ENCODE measurements around the gene ANKRD11.

Gene ANKRD11

DNA sequence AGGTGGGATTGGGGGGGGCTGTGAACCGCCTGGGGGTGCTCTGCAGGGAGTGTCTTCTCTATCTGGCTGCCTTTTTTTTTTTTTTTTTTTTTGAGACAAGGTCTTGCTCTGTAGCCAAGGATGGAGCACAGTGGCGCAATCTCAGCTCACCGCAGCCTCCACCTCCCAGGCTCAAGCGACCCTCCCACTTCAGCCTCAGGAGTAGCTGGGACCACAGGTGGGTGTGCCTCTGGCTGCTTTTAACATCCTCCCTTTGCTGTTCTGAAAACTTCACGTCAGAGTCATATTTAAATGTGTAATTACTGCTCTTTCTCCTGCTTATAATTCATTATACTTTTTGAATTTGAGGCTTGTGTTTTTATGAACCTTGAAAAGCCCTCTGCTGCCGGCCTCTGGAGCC, 194.4 kb downstream of the ANKRD11 start:
- Histone ChIP-seq H3K4me3 (ENCODE audit: insufficient read depth in 1 of 2, low read depth in 1 of 2, low read length in 2 of 2) (no peak overlapping the region), H3K9ac (ENCODE audit: low read length) (peak overlapping the region; percentile 67), H3K4me1 (ENCODE audit: control insufficient read depth, insufficient read depth, low read depth, low read length) (peaks cover 24% of the 10 kb centered on the region), H2BK5ac (ENCODE audit: low read depth, low read length, poor library complexity, severe bottlenecking) (no peak overlapping the region), H3K4ac (ENCODE audit: low read depth in 1 of 2, low read length in 2 of 2) (no peak overlapping the region), H4K91ac (ENCODE audit: low read length) (no peak overlapping the region), H3K18ac (ENCODE audit: low read depth in 1 of 2, low read length in 2 of 2) (no peak overlapping the region), H2BK120ac (ENCODE audit: low read depth, low read length) (no peak overlapping the region), H3K4me2 (ENCODE audit: low read length, poor library complexity, severe bottlenecking) (no peak overlapping the region), H2BK15ac (ENCODE audit: low read depth, poor library complexity, severe bottlenecking) (no peak overlapping the region), H3K36me3 (ENCODE audit: control insufficient read depth in 1 of 2, insufficient read depth in 2 of 2, low read depth in 1 of 2, low read length in 2 of 2) (peaks cover 17 to 70% of the 10 kb centered on the region in 2 experiments), H4K8ac (ENCODE audit: low read length) (no peak overlapping the region), H3K14ac (ENCODE audit: low read length in 2 of 2) (no peak overlapping the region), H3K79me1 (replicated peaks; ENCODE audit: low read length, poor library complexity, severe bottlenecking) (peaks cover 51% of the 10 kb centered on the region), H3K27me3 (ENCODE audit: control insufficient read depth in 1 of 2, insufficient read depth in 1 of 2, low read length in 2 of 2) (no peaks in the 10 kb centered on the region), H3K9me3 (ENCODE audit: control insufficient read depth, low read length) (no peaks in the 10 kb centered on the region), H3K27ac (ENCODE audit: low read length, poor library complexity, severe bottlenecking) (no peak overlapping the region), H2AK5ac (ENCODE audit: low read length, severe bottlenecking) (no peak overlapping the region), H3K23ac (ENCODE audit: low read length in 2 of 2) (no peak overlapping the region), H2BK12ac (ENCODE audit: low read length in 2 of 2) (no peak overlapping the region), H2AFZ (ENCODE audit: low read depth, low read length) (no peak overlapping the region)
- WGBS, result 85% methylated on average over 4 of the region's 6 CpGs
- no peak for DNase-seq

- Histone ChIP-seq H4K8ac (ENCODE audit: low read length) (peak overlapping the region; percentile 30), H2AK5ac (ENCODE audit: low read length, severe bottlenecking) (no peak overlapping the region), H3K9me3 (ENCODE audit: control insufficient read depth, low read length) (no peaks in the 10 kb centered on the region), H3K4me2 (ENCODE audit: low read length, poor library complexity, severe bottlenecking) (no peak overlapping the region), H2BK5ac (ENCODE audit: low read depth, low read length, poor library complexity, severe bottlenecking) (no peak overlapping the region), H2AFZ (ENCODE audit: low read depth, low read length) (no peak overlapping the region), H2BK15ac (ENCODE audit: low read depth, poor library complexity, severe bottlenecking) (no peak overlapping the region), H3K36me3 (ENCODE audit: control insufficient read depth in 1 of 2, insufficient read depth in 2 of 2, low read depth in 1 of 2, low read length in 2 of 2) (peaks cover 17 to 70% of the 10 kb centered on the region in 2 experiments), H3K27me3 (ENCODE audit: control insufficient read depth in 1 of 2, insufficient read depth in 1 of 2, low read length in 2 of 2) (no peaks in the 10 kb centered on the region), H3K9ac (ENCODE audit: low read length) (no peak overlapping the region), H4K91ac (ENCODE audit: low read length) (no peak overlapping the region), H2BK120ac (ENCODE audit: low read depth, low read length) (no peak overlapping the region), H3K4me1 (ENCODE audit: control insufficient read depth, insufficient read depth, low read depth, low read length) (peaks cover 20% of the 10 kb centered on the region), H3K4ac (ENCODE audit: low read depth in 1 of 2, low read length in 2 of 2) (no peak overlapping the region), H3K4me3 (ENCODE audit: insufficient read depth in 1 of 2, low read depth in 1 of 2, low read length in 2 of 2) (no peak overlapping the region), H3K27ac (ENCODE audit: low read length, poor library complexity, severe bottlenecking) (no peak overlapping the region), H3K23ac (ENCODE audit: low read length in 2 of 2) (no peak overlapping the region), H2BK12ac (ENCODE audit: low read length in 2 of 2) (no peak overlapping the region), H3K79me1 (replicated peaks; ENCODE audit: low read length, poor library complexity, severe bottlenecking) (peaks cover 52% of the 10 kb centered on the region), H3K14ac (ENCODE audit: low read length in 2 of 2) (no peak overlapping the region), H3K18ac (ENCODE audit: low read depth in 1 of 2, low read length in 2 of 2) (no peak overlapping the region)
- no peak for DNase-seq
- 96% methylated on average over 21 of the region's 24 CpGs for WGBS
Observed at GRCh38 chr16:89295071-89295900, 195.1 kb downstream of the ANKRD11 start.

- H3K18ac ChIP-seq (ENCODE audit: low read depth in 1 of 2, low read length in 2 of 2), result peak overlapping the region in 1 of 2 experiments; percentile 46
- H3K4me3 ChIP-seq (ENCODE audit: insufficient read depth in 1 of 2, low read depth in 1 of 2, low read length in 2 of 2), result no peak overlapping the region
- 92% methylated on average over 13 of the region's 13 CpGs for WGBS
- H3K79me1 ChIP-seq (replicated peaks; ENCODE audit: low read length, poor library complexity, severe bottlenecking), result peaks cover 52% of the 10 kb centered on the region
- H2BK5ac ChIP-seq (ENCODE audit: low read depth, low read length, poor library complexity, severe bottlenecking), result no peak overlapping the region
- DNase-seq, result no peak
- no peak overlapping the region for H3K27ac ChIP-seq (ENCODE audit: low read length, poor library complexity, severe bottlenecking)
- H3K4me1 ChIP-seq (ENCODE audit: control insufficient read depth, insufficient read depth, low read depth, low read length), result peaks cover 15% of the 10 kb centered on the region
- no peak overlapping the region for H3K9ac ChIP-seq (ENCODE audit: low read length)
- H3K14ac ChIP-seq (ENCODE audit: low read length in 2 of 2), result peak overlapping the region in 1 of 2 experiments; percentile 3
- peaks cover 22 to 68% of the 10 kb centered on the region in 2 experiments for H3K36me3 ChIP-seq (ENCODE audit: control insufficient read depth in 1 of 2, insufficient read depth in 2 of 2, low read depth in 1 of 2, low read length in 2 of 2)
- no peak overlapping the region for H2AK5ac ChIP-seq (ENCODE audit: low read length, severe bottlenecking)
- no peaks in the 10 kb centered on the region for H3K9me3 ChIP-seq (ENCODE audit: control insufficient read depth, low read length)
- H2BK15ac ChIP-seq (ENCODE audit: low read depth, poor library complexity, severe bottlenecking), result no peak overlapping the region
- no peak overlapping the region for H3K4ac ChIP-seq (ENCODE audit: low read depth in 1 of 2, low read length in 2 of 2)
- H3K4me2 ChIP-seq (ENCODE audit: low read length, poor library complexity, severe bottlenecking), result no peak overlapping the region
- no peak overlapping the region for H2BK12ac ChIP-seq (ENCODE audit: low read length in 2 of 2)
- H4K91ac ChIP-seq (ENCODE audit: low read length), result no peak overlapping the region
- H3K23ac ChIP-seq (ENCODE audit: low read length in 2 of 2), result peak overlapping the region in 1 of 2 experiments; percentile 40
- no peak overlapping the region for H2AFZ ChIP-seq (ENCODE audit: low read depth, low read length)
- H3K27me3 ChIP-seq (ENCODE audit: control insufficient read depth in 1 of 2, insufficient read depth in 1 of 2, low read length in 2 of 2), result no peaks in the 10 kb centered on the region
- H4K8ac ChIP-seq (ENCODE audit: low read length), result no peak overlapping the region
- H2BK120ac ChIP-seq (ENCODE audit: low read depth, low read length), result no peak overlapping the region
Observed at GRCh38 chr16:89294486-89294885, 195.9 kb downstream of the ANKRD11 start.

GRCh38 chr16:89293276-89294143, 196.9 kb downstream of the ANKRD11 start:
- Histone ChIP-seq H3K23ac (ENCODE audit: low read length in 2 of 2) (peak overlapping the region in 1 of 2 experiments; percentile 35), H3K27ac (ENCODE audit: low read length, poor library complexity, severe bottlenecking) (no peak overlapping the region), H3K27me3 (ENCODE audit: control insufficient read depth in 1 of 2, insufficient read depth in 1 of 2, low read length in 2 of 2) (no peaks in the 10 kb centered on the region), H2BK12ac (ENCODE audit: low read length in 2 of 2) (no peak overlapping the region), H2BK5ac (ENCODE audit: low read depth, low read length, poor library complexity, severe bottlenecking) (no peak overlapping the region), H4K8ac (ENCODE audit: low read length) (no peak overlapping the region), H2BK120ac (ENCODE audit: low read depth, low read length) (no peak overlapping the region), H2AFZ (ENCODE audit: low read depth, low read length) (no peak overlapping the region), H3K9me3 (ENCODE audit: control insufficient read depth, low read length) (no peaks in the 10 kb centered on the region), H3K4me1 (ENCODE audit: control insufficient read depth, insufficient read depth, low read depth, low read length) (peaks cover 15% of the 10 kb centered on the region), H3K18ac (ENCODE audit: low read depth in 1 of 2, low read length in 2 of 2) (no peak overlapping the region), H2AK5ac (ENCODE audit: low read length, severe bottlenecking) (no peak overlapping the region), H3K4me2 (ENCODE audit: low read length, poor library complexity, severe bottlenecking) (no peak overlapping the region), H3K4ac (ENCODE audit: low read depth in 1 of 2, low read length in 2 of 2) (no peak overlapping the region), H4K91ac (ENCODE audit: low read length) (no peak overlapping the region), H3K4me3 (ENCODE audit: insufficient read depth in 1 of 2, low read depth in 1 of 2, low read length in 2 of 2) (no peak overlapping the region), H2BK15ac (ENCODE audit: low read depth, poor library complexity, severe bottlenecking) (no peak overlapping the region), H3K14ac (ENCODE audit: low read length in 2 of 2) (no peak overlapping the region), H3K36me3 (ENCODE audit: control insufficient read depth in 1 of 2, insufficient read depth in 2 of 2, low read depth in 1 of 2, low read length in 2 of 2) (peaks cover 27 to 65% of the 10 kb centered on the region in 2 experiments), H3K9ac (ENCODE audit: low read length) (no peak overlapping the region), H3K79me1 (replicated peaks; ENCODE audit: low read length, poor library complexity, severe bottlenecking) (peaks cover 54% of the 10 kb centered on the region)
- no peak for DNase-seq
- WGBS, result 86% methylated on average over 26 of the region's 28 CpGs

Data from mesenchymal stem cell (in vitro differentiated cells and primary cell).